ENCODE measurements around the gene CNTNAP2.

DNA sequence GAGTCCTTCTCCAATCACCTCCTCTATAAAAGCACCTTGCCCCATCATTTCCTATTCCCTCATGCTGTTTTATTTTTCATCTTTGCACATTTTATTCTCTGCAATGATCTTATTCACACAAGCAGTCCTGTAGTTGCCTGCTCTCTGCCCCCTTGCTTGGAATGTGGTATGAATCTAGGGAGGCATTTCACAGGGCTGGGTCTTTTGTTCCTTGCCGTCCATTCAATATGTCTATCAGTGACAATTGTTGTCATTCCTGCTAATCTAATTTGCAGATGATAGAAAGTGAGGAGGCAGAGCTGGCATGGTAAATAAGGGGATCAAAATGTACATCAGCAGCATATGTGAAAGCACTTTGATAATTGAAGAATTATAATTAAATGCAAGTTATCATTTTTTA, 2227.8 kb downstream of the CNTNAP2 start:
- TF ChIP-seq POLR2A (IDR thresholded peaks at IDR 0.05; ENCODE audit: low read length), result no peak
- TF ChIP-seq GATA1 (IDR thresholded peaks at IDR 0.05; ENCODE audit: low read depth, low read length), result no peak
